ENCODE data around the gene CHRND.

Gene CHRND

DNA sequence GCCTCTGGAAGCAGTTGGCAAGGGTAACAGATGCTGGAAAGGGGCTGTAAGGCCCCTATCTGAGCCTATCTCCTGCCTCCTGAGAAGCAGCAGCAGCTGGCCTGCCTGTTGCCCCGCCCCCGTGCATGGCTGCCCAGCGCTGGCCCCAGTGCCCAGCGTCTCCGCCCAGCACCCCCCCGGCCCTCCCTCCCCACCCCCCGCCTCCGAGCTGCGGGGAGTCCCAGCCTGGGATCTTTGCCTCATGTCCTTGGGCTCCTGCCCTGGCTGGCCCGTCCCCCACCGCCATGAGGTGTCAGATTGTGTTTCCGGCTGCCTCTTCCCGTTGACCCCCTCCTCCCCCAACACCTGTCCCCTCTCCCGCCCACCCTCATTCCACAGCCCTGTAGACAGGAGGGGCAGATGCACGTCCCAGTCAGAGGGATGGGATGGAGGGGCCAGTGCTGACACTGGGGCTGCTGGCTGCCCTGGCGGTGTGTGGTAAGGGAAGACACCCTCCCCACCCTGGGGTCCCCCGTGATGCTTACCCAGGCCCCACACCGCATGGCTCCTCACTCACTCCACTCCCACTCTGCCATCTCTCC lies at the start of gene CHRND:
CHRND (plus strand) TSS at position 370 of the 581 bp plus-strand sequence; CDS start at position 426, 56 bp downstream.
- no peak for DNase-seq

- no peak for DNase-seq
These were observed 49.2 kb upstream of the CHRND start for GRCh38 chr2:232476791-232477190.

- DNase-seq: no peak
These were observed 48.0 kb upstream of the CHRND start for GRCh38 chr2:232477751-232478510.

DNA sequence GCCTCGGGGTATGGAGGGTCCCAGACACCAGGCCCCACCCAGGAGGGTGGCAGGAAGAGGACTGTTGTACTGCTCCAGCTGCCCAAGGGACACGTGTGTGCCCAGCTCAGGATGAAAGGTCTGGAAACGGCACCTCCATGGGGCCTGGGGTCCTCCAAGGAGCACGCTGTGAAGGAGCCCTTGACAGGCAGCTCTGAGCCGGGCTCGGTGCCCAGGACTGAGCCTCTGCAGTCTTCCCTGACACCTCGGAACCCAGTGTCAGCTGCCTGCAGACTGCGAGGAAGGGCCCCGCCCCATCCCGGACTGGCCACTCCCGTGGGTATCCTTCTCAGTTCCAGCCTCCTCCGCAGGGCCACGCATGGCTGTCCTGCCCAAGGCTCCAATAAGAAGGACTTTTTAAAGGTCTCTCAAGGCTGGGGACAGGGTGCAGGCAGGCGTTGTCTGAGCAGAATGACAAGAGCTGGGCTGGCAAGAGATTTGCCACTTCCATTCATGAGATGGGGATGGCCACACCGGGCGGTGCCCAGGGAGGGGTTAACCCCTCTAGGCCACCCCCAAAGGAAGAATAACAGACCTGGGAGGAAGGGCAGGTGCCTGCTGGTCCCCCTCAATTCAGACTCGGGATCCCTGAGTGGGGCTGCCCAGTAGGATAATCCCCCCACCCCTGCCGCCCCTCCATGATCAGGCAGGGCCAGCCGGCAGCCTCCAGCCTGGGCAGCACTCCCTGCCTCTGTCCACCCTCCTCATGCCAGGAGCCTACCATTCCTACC lies 47.2 kb upstream of the CHRND start:
- DNase-seq: no peak

GRCh38 chr2:232479341-232480200 lies 46.4 kb upstream of the CHRND start:
- no peak for DNase-seq

DNA sequence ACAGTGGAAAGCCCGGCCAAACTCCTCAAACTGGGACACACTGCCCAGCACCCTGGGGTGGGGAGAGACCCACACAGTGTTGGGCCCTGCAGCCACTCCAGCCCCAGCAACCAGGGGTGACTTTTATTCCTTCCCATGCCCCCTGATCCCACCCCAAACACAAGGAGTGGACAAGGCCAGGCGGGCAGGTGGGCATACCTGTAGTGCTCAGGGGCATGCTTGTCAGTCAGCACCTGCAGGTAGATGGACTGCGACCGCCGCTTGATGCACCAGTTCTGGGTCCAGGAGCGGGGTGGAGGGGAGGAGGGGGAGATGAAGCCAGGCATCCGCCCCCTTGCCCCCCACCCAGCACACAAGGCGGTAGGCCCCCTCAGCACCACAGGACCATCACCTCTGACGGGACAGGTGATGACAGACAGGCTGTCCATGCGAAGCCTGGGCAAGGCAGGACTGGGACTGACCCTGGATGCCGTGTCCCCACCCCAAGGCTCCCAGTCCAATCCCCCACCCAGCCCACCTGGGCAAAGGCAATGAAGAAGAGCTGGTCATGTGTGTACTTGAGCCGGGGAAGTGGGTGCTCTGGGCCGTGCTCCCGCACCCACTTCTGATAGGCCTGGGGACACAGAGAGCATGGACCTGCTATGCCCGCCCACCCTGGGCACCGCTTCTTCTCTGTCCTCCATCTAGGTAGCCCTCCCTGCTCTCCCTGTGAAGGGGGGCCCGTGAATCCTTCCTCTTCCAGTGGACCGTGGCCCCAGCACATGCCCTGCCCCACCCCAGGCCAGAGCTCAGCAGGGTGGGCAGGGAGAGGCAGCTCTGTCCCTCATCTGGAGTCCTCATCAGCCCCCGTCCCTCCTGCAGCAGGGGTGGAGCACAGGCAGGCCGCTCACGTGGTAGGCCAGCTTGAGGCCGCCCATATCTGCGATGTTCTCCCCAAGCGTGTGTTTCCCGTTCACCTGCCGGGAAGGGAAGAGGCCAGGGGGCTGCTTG lies 45.5 kb upstream of the CHRND start:
- no peak for DNase-seq

GRCh38 chr2:232481322-232482140 lies 44.4 kb upstream of the CHRND start:
- no peak for DNase-seq

DNA sequence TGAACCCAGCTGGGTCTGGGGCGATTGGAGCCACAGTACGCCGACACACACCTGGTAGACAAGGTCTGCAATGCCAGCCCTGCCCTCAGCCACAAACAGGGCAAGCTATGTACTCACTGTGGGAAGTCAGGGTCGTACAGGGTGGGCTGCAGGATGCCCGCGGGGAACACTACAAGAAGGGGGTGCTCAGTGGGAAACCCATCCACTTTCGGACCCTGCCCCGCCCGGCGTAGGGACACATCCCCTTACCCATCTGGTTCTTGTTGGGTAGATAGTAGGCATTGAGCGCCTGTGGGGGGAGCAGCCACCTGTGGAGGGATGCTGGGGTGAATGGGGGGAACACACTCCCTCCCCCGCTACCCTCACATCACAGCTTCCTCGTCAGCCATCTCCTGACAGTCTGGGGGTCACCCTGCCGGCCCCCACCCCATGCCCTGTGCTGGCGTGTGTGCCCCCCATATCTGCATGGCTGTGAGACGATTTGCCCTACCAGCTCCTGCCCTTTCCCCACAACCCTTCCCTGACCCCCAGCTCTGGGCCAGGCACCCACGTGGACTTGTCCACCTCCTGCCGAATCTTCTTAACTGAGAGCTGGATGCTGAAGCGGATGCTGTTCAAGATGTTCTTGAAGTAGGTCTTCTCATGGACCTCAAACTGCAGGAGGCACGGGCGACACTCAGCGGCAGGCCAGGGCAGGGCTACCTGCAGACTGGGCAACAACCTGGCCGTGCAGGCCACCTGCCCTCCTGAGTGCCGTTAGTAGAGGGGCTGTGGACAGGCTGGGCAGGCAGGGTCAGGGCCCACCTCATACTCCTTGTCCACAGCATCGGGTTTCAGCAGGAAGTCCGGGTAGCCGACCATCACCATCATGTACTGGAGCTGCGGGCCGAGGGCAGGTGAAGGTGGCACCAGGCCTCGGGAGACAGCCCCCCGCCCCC lies 43.4 kb upstream of the CHRND start:
- DNase-seq: no peak

GRCh38 chr2:232483311-232483922 lies 42.5 kb upstream of the CHRND start:
- DNase-seq: no peak

DNA sequence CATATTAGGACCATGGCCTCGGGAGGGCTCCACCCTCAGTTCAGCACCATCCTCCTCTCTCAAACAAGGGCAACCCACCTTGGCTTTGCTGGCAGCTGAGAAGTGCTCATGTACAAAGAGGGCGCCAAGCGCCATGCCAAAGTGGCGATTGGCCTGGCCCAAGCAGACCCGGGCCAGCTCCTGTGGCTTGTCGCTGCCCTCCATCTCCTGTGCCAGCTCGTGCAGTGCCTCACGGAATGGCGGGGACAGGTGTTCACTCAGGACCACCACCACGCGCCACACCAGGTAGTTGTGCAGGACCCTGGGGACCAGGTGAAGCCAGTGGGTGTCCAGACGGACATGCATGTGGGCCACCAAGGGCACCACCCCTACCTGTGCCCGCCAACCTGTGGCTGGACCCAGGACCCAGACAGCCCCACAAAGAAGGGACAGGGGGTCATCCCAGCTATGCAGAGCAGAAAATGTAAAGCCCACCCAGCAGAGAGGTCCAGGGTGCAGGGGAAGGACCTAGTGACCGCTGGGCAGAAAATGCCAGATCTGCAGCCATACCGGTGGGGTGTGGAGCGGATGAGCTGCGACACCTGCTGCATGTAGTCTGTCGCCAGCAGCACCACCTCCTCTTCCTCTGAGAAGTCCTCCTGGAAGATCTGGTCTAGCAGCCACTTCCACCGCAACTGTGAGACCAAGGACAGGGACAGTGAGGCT lies 41.9 kb upstream of the CHRND start:
- DNase-seq: no peak

- no peak for DNase-seq
These were observed 41.2 kb upstream of the CHRND start for GRCh38 chr2:232484628-232485347.

DNA sequence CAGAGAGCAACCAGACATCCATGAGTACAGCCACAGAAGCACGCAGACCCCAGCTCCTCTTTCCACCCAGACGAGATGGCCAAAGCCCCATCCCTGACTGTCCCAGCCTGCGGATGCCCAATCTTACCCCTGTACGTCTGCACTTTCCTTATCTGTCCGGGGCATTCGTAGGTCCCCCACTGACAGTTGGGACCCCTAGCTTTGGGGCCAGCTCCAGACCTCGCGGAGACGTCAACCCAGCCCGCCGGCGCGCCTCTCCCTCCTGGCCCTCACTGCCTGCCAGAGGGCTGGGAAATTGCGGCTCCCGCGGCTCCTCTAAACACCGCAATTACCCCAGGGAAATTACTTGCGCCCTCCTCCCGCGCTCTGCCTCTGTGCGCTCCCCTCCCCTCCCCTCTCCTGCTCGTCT lies 40.6 kb upstream of the CHRND start:
- DNase-seq: no peak

- DNase-seq: no peak
These were observed 40.0 kb upstream of the CHRND start for GRCh38 chr2:232485757-232486557.

DNA sequence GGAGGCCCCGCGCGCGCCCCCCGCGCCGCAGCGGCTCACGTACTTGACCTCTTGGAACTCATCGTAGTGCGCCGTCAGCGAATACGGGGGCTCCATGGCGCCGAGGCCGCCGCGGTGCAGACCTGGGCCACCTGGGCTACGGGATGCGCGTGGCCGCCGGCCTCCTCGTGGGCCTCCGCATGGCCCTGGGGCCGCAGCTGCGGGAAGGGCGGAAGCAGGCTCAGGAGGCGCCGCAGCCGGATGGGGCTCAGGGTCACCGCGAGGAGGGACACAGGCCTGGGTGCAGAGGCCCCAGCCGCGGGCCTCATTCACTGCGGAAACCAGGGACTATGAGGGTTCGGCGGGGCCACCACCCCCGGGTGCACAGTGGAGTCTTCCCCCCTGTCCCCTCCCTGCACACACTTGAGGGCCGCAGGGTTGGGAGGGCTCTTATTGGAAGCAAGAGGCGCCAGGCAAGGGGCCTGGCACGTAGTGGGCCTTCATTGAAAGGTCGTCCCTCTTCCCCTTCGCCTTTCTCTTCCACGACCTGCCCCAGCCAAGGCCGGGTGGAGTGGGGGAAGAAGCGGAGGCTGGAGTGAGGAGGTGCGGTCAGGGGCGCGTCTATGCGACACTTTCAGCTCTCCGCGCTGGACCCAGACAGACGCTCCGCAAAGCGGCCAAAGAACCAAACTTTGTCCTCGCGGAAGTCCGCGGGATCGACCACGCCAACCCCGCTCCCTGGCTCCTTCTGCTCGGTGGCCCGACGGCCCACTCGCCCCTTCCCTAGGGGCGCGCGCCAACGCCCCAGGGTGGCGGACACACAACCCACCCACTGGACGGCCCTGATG lies 39.2 kb upstream of the CHRND start:
- DNase-seq: no peak

DNA sequence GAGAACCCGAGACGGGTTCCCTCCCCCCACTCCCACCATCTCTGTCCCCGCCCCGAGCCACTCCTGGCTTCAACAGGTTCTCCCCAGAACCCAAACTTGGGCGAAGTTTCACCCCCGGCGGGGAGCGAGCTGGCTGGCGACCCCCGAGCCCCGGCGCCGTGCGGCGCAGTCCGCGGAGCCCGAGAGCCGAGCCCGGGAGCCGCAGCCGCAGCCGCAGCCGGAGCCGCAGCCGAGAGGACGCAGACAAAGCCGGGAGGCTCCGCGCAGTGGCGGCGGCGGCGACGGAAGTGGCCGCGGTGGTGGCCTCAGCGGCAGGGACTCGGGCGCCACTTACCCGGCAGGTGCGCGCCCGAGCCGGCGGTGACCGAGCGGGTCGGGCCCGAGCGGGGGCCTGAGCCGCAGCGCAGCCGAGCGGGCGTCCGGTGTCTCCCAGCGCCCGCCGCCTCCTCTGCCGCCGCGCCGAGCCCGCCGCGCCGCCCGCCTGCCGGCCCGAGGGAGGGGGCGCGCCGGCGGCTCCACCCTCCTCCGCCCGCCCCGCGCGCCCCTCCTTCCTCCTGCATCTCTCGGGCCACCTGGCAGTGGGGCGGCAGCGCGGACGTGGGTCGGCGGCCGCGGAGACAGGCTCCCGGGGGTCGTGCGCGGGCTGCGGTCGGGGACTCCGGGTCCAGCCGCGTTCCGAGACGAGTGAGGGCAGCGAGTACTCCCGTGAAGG lies 38.4 kb upstream of the CHRND start, which contains the start of gene ECEL1:
ECEL1 (minus strand) TSS at position 450 of the 712 bp plus-strand sequence. CDS start 1,181 bp downstream, outside the sequence.
- DNase-seq: no peak

Data from GF-D8 (cell line).